Esophagus muscularis mucosa (tissue), 4 donors: Measurements from ENCODE around the gene PNPT1.

Experiments used
- CTCF ChIP-seq, 3 experiments: fragments of 200-600 bp in 2 of 3; fragments of 450-650 bp in 1 of 3; sonication (generic) in 2 of 3; IDR thresholded peaks; one replicate each; pipeline ENCODE4 v1.5.1; 2017 to 2019; ENCODE audit warnings: antibody characterized with exemption in 3 of 3, mild to moderate bottlenecking in 2 of 3, moderate library complexity in 1 of 3
- EP300 ChIP-seq: sonication (generic); formaldehyde crosslinking; IDR thresholded peaks from one replicate; pipeline ENCODE4 v1.6.1; 2017; ENCODE audit warnings: antibody characterized with exemption
- POLR2A ChIP-seq: fragments of 450-650 bp; IDR thresholded peaks from one replicate; pipeline ENCODE4 v1.6.1; 2017; ENCODE audit warnings: antibody characterized with exemption, moderate library complexity, mild to moderate bottlenecking, low read depth
- POLR2AphosphoS5 ChIP-seq, 2 donors: sonication (generic); formaldehyde crosslinking; IDR thresholded peaks; one replicate each; pipeline ENCODE4 v1.6.1; 2017; ENCODE audit warnings: antibody characterized with exemption in 2 of 2

DNA sequence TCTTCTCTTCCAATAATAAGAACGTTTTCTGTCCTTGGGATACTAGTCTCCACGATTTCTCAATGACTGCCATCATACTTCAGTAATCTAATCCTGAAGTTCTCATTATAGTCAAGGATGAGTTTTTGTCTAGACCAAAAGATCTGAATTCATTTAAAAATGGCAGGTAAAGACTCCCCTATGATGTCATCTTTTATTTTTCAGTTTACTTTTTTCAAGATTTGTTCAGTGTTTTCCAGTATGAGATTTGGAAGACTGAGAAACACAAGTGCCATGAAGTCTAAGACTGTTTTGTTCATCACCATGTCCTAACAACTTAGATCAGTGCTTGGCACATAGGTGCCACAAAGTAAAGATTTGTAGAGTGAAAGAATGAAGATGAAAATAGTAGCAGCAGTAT, 40.4 kb downstream of the PNPT1 start:
- TF ChIP-seq CTCF (IDR thresholded peaks at IDR 0.05) (no peak), POLR2AphosphoS5 (IDR thresholded peaks at IDR 0.05) (no peak), POLR2A (no peak), EP300 (no peak)
